IPS-NIHi11 (cell line): ENCODE measurements around the gene SH3RF1.
A peak's percentile ranks its signal among the peaks of the same experiment; 100 is the strongest.

Experiments
- DNase-seq: peaks from one replicate; pipeline ENCODE4 v3.0.0; 2012; ENCODE audit warnings: mixed read lengths, low spot score

SH3RF1 gene

DNA sequence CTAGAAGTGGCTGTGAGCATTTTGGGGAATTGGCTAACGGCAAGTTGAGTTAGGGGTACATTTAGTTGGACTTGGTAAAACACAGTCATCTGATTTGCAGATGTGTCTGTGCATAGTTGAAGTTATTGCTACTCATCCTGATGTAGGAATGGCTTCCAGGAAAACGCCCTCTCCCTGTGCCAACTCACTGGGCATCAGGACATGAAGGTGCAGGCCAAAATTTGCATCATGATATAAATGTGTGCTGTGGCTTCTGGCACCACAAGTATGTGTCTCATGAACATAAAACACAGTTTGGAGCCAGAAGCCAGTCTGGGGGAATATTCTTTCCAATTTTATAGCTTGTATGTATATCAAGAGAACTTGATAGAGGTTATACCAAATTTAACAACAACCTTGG lies 206.5 kb downstream of the SH3RF1 start:
- DNase-seq, result no peak

DNA sequence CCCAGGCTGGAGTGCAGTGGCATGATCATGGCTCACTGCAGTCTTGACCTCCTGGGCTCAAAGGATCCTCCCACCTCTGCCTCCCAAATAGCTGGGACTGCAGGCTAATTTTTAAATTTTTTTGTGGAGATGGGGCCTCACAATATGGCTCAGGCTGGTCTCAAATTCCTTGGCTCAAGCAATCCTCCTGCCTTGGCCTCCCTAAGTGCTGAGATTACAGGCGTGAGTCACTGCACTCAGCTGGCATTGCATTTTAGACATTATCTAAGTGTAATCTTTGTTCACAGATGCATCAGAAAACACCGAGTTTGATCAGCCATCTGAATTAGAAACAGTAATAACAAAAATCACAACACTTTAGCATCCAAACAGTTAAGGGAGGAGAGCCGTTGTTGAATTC lies 207.3 kb downstream of the SH3RF1 start:
- DNase-seq, result no peak

DNA sequence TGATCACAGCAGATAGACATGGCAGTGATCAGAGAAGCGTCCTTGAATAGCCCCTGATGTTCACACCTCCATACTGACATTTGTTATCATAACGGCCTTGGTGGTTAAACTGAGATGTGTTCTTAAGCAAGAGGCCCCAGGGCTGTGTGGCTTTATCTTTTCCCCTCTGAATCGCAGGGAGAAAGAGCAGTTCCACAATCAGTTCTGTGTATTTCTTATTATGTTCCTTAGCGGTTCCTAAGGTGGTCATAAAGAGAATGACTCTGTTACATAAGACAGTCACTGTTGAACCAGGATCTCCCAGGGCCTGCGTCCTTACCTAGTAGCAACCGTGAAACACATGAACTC lies 207.9 kb downstream of the SH3RF1 start:
- no peak for DNase-seq

DNA sequence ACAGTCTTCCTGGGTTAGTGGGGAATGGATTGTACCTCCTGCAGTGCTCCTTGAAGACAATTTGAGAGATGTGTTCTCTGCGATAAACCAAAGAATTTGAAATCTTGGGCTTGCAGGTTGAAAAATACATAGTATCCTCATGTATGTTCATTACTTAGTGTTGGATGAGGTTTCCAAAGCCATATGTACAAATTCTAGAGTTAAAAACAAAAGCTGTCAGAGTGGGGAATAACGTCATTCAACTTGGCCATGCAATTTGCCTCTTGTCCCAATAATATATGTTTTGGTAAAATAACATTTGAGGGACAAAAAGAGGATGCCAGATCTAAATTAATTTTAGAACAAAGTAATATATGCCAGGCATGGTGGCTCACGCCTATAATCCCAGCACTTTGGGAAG lies 209.4 kb downstream of the SH3RF1 start:
- DNase-seq, result no peak

DNA sequence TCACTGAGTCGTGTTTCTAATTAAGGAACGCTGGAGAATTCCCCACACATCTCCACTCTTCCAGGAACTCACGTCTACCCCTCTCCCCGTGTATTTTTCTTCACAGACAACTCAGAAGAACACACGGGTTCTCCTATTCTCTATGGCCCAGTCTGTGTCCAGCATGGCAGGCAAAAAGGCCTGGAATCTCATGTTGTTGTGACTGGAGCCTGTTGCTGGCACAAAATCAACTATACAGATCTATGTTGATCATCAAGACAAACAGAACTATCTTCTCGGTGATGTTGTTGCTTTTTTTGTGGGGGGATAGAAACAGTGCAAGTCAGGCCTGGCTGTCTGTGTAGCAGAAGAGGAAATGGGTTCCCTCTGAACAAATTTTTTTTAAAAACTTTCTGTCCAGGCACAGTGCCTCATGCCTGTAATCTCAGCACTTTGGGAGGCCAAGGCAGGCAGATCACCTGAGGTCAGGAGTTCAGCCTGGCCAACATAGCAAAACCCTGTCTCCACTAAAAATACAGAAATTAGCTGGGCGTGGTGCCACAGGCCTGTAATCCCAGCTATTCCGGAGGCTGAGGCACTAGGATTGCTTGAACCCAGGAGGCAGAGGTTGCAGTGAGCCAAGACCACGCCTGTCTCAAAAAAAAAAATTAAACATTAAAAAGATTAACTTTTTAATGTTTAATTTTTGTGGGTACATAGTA lies 210.2 kb downstream of the SH3RF1 start:
- no peak for DNase-seq

DNA sequence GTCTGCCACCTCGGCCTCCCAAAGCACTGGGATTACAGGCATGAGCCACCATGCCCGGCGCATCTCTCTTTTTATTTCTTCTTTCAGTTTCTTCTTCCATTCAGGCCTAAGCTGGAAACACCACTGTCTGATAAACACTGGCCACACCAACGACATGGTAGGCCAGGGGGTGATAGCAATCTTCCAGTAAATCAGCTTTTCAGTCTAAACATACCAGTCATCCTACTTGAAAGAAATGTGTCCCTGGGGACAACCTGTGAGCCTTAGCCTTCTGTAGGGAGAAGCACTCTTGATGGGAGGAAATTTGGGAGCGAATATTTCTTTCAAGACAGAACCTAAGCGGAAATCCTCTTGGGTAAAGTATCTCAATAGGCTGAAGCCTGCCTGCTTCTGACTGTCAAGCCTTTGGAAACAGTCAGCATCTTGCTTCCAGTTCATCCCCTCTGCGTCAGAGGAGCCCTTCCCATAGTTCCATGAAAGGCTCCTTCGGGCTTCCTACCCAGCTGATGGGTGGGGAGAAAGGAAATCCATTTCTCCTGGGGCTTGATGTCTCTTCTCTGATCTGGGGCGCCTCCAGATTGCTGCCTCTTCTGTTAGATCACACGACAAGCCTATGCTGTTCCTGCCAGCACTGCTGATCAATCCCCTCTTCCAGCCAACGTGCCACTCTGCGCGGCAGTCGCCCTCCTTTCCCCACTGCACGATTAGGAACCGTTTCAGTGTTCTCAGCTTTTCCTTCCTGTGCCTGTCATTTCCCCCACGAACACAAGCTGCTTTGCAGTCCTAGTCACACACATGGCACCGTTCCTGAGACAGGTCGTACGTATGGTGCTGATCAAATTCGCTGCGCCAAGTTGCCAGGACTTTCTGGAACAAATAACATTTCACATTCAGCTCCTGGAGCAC lies 211.2 kb downstream of the SH3RF1 start:
- DNase-seq, result no peak

DNA sequence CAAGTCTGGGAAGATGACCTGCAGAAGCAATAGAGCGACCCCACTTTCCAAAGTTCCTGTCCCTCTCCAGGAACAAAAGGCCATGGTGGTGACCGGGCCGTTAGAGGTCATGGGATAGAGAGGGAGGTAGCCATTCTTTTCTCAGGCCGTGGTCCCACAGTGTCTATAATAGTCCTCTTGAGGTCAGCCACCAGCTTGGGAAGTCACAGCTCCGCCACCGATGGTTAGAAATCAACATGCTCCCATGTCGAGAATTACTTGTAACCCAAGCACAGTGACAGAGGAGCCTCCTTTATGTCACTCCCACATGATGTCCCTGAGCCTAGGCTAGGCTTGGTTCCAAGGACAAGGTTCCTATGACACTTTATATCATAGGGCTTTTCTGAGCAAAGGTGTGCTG lies 212.4 kb downstream of the SH3RF1 start:
- DNase-seq, result no peak

DNA sequence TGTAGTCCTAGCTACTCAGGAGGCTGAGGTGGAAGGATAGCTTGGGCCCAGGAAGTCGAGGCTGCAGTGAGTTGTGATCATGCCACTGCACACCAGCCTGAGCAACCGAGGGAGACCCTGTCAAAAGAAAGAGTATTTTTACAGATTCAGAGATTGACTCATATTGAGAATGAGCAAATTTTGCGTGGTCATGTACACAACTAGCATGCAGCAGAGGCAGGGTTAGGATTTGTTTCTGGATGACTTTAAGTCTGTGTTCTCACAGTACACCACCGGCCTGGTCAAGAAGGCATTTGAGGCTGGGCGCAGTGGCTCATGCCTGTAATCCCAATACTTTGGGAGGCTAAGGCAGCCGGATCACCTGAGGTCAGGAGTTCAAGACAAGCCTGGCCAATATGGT lies 215.9 kb downstream of the SH3RF1 start:
- no peak for DNase-seq

DNA sequence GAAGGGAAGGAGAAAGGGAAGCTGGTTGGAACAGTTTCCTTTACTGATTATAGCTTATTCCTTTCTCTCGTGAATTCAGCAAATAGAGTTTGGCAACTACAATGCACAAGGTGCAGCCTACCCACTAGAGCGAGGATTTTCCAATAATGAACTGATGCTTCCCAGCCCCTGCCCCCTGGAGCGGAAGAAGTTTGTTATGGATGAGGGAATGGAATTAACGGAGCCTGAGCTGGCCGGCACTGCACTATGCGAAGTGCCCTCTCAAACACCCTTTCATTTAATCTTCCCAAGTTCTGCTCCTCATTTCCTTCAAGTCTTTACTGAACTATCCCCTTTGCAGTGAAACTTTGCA lies 218.2 kb downstream of the SH3RF1 start:
- no peak for DNase-seq

DNA sequence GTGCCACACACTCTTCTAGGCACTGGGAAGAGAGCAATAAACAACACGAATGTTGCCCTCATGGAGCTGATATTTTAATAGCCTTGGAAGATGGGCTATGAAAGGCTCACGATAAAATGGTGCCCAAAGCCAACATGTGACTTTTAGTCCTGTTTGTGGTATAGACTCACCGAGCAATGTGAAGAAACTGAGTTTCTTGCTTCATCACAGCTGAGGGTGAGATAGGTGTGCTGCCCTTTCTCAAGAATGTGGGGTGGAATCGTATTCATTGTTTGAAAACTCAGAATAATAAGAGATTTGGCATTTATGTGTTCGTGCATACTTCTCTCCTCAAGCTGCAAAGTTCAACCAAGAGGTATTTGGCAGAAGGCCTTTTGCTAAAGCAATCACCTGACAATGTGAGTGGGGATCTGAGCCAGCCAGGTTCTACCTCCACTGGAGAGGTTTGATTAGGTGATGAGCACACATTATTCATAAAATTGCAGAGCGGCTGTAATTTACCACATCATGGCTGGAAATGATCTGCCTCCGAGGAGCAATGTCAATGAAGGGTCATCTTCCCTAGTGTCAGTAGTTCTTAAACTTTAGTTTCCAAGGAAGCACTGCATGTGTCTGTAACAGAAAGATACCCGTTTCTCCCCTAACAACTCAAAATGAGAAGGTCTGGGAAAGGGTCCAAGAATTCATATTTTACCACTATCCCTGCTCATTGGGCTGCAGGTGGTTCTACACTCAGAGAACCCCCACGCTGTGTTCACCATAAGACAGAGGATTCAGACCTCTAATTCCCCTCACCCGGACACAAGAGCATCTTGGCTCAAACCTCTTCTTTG lies 218.8 kb downstream of the SH3RF1 start:
- DNase-seq, result no peak

DNA sequence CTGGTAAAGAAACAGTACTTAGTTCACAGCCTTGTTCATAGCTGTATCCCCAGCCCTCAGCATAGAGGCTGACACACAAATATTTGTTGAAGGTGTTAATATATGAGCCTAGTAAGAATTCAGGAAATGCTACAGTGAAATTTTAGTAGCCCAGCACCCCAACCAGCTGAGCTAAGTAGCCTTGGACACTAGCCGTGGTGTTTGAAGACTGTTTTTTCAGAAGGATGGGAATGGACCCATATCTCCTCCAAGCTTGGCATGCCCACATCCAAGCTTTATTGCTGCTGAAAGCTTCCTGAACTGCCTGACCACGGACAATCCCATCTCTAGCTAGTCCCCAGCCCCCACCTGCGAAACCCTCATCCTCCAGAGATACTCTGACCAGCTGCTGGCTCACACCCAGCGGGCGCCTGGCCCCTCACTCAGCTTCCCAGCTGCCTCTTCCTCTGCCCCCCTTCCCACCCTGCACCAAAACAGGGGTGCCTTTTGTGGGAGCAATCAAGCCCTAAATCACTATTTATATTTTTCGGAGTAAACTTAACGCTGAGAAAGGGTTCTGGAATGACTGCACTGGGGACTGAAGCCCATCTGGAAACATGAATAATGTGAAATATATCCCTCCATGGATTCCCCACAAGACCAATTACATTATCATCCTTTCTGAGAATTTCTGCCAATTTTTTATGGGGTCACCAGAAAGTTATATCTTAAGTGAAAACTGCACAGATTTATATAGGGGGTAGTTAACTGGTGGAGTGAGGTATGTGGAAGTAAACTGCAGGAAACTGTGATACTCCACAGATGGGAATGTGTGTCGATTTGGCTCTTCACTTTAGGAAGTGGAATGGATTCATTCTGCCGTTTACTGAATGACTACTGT lies 219.6 kb downstream of the SH3RF1 start:
- no peak for DNase-seq

DNA sequence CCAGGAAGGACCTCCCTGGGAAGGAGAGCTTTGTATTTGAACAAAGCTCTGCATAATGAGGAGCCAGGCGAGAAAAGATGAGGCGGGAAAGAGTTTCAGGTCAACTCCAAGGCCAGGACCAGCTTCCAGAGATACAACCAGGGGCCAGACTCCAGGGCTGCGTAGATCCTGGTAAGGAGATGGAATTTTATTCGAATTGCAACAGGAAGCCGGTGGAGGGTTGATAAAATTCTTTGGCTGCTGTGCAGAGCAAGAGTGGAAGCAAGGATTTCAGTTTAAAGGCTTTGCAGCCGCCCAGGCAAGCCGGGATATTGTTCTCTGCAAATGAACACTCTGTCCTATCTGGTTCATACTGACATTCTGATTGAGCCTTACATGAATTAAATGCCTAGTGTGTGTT lies 220.5 kb downstream of the SH3RF1 start:
- DNase-seq, result no peak

DNA sequence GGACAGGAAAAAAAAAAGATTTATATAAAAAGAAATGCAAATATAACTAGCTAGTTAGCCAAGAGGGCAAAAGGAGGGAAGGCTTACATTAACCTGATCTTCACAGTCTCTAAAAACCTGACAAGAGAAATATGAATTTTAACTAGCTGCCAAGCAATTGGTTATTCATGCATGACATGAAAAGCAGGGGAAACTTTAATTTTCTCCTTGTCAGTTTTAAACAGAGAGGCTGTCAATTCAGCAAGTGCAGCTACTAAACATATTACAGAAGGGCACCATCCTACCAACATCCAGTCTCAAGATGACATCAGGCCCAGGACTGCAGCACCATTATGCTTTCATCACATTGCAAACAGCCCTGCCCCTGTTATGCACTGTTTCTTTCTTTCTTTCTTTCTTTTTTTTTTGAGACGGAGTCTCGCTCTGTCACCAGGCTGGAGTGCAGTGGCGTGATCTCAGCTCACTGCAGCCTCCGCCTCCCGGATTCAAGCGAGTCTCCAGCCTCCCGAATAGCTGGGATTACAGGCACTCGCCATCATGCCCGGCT lies 221.8 kb downstream of the SH3RF1 start:
- no peak for DNase-seq

DNA sequence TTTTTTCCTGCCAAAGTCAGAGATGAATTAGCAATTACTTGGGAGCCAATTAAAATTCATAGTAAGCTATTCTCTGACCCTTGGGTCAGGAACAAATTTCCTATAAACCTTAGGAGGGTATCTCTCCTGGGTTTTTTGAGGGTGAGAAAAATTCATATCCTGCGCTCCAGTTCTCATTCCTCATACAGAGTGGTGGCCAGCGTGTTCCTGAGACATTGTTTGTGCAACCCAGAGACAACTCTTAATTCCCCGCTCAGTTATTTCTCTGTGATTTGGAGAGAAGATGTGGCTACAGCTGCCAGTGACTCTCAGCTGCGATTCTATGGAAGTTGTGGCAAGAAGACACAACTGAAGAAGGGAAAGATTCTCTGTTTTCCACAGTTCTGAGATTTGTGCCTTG lies 222.8 kb downstream of the SH3RF1 start:
- DNase-seq, result no peak

DNA sequence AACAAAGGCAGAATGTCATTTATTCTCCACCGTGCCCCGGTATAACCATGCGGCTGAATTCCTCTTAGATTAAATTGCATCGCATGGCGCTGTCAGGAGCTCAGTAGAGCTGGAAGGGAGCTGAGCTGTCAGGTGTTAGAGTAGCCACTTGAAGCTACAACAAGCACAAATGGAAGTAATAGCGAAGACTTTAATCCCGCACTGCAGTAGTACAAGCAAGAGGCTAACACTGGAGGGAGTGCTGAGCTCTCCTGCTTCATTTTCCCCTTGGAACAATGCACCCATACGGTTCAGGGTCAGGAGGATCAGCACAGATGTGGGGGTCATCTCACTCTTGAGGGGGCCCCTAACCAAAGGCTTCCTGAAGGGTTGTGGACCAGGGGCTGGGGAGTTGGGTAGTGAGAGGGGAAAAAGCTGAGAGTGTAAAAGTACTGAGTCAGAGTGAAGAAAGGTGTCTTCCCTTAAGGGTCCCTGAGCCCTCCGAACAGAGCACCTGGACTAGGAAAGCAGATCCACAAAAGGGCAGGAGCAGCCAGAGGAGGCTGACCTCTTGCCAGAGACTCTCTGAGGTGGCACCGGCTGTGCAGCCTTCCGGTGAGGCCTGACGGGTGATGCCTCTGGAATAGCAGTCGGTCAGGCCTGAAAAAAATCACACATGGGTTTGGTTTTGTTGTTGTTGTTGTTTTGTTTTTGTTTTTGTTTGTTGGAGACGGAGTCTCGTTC lies 224.7 kb downstream of the SH3RF1 start:
- peak; percentile 50 for DNase-seq

DNA sequence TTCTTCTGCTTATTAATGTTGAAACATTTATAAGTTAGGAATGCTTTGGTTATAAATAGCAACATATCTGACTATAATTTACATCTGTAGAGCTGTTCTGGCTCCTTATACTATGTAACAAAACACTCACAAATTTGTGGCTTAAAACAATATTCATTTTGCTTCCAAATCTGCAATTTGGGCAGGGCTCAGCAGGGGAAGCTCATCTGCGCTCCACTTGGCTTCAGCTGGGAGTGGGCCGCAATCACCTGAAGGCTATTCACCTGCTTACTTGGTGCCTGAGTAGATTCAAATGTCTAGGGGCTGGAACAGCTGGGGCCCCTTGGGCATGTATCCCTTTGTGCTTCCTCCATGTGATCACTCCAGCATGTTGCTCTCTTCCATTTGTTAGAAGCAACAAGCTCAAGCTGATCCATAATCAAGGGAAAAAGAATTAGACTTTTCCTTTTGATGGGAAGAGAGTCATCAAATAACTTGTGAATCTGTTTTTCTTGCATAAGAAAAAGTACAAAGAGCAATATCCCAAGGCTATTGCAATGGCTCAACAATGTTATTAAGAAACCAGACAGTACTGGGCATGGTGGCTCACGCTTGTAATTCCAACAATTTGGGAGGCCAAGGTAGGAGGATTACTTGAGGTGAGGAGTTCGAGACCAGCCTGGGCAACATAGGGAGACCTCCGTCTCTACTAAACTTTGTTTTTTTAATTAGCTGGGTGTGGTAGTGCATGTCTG lies 225.9 kb downstream of the SH3RF1 start:
- no peak for DNase-seq
